Ovary (tissue), 3 donors: ENCODE data around the gene VMP1.
"Not testable (repeated sequence)": the region's sequence is repeated elsewhere in the genome, so short reads cannot be mapped to it uniquely, and the experiment has no call there.

Experiments used
- EP300 ChIP-seq: sonication (generic); formaldehyde crosslinking; IDR thresholded peaks from one replicate; pipeline ENCODE4 v1.6.1; 2017; ENCODE audit warnings: antibody characterized with exemption
- POLR2A ChIP-seq: fragments of 450-650 bp; IDR thresholded peaks from one replicate; pipeline ENCODE4 v1.6.1; 2017; ENCODE audit warnings: antibody characterized with exemption, mild to moderate bottlenecking, moderate library complexity
- TF ChIP-seq, protein P1 (sequence below), 3 donors: fragments of 450-650 bp in 2 of 3; fragments of 200-600 bp in 1 of 3; IDR thresholded peaks; one replicate each; pipeline versions ENCODE4 v1.5.1 to v1.8.0; 2016 to 2022; ENCODE audit warnings: antibody characterized with exemption in 3 of 3, mild to moderate bottlenecking in 1 of 3
- donor health status: DM: no; HTN: no; CAD: no.

DNA sequence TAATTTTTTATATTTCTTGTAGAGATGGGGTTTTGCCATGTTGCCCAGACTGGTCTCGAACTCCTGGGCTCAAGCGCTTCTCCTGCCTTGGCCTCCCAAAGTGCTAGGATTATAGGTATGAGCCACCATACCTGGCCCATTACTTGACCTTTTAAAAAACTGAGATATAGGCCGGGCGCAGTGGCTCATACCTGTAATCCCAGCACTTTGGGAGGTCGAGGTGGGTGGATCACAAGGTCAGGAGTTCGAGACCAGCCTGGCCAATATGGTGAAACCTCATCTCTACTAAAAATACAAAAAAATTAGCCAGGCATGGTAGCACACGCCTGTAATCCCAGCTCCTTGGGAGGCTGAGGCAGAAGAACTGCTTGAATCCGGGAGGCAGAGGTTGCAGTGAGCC is 166.0 kb downstream of the VMP1 start:
- TF ChIP-seq, protein P1, sequence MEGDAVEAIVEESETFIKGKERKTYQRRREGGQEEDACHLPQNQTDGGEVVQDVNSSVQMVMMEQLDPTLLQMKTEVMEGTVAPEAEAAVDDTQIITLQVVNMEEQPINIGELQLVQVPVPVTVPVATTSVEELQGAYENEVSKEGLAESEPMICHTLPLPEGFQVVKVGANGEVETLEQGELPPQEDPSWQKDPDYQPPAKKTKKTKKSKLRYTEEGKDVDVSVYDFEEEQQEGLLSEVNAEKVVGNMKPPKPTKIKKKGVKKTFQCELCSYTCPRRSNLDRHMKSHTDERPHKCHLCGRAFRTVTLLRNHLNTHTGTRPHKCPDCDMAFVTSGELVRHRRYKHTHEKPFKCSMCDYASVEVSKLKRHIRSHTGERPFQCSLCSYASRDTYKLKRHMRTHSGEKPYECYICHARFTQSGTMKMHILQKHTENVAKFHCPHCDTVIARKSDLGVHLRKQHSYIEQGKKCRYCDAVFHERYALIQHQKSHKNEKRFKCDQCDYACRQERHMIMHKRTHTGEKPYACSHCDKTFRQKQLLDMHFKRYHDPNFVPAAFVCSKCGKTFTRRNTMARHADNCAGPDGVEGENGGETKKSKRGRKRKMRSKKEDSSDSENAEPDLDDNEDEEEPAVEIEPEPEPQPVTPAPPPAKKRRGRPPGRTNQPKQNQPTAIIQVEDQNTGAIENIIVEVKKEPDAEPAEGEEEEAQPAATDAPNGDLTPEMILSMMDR (IDR thresholded peaks at IDR 0.05), result not testable (repeated sequence)
- not testable (repeated sequence) for TF ChIP-seq POLR2A, EP300
